NOMO-1 treated with dmso at 0.1 percent for 144 hours (cell line): ENCODE data around the gene PLB1.

Experiments used
- DNase-seq: peaks from one replicate; lab custom pipeline; 2025; ENCODE audit not compliant: unreplicated experiment; lab: John Stamatoyannopoulos, UW

Gene PLB1

DNA sequence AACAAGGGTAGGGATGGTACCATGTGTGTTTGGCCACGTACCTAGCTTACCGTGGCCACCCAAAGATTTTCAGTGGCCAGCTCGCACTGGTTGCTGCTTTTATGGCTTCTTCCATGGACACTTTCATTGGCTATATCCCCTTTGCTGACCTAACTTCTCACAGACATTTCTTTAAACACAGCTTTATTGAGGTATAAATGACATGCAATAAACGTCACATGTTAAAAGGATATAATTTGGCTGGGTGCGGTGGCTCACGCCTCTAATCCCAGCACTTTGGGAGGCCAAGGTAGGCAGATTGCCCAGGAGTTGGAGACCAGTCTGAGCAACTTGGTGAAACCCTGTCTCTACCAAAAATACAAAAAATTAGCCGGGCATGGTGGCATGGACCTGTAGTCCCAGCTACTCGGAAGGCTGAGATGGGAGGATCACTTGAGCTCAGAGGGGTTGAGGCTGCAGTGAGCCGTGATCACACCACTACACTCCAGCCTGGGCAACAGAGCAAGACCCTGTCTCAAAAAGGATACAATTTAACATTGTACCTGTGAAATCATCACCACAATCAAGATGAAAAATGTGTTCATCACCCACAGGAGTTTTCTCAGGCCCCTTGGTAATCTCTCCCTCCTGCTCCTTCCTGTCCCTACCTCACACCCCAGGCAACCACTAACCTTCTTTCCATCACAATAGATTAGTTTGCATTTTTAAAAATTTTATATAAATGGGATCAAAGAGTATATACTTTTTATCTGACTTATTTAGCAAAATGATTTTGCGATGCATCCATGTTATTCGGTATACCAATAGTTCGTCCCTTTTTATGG lies 127.9 kb downstream of the PLB1 start:
- DNase-seq, result no peak

DNA sequence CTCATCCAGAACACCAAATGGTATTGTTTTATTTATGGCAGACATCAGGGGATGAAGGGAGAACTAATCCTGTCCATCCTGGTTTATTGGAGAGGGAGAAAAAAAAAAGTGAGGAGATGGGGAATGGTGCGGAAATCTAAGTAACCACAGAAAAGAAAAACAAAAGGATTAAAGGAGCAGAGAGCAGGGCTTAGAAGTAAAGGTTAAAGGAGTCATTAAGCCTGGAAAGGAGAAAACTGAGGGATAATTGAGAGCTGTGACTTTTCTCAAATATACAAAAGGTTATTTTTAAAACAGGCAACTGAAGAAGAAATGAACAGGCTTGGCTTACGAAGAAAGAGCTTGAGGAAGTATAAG lies 128.6 kb downstream of the PLB1 start:
- no peak for DNase-seq

DNA sequence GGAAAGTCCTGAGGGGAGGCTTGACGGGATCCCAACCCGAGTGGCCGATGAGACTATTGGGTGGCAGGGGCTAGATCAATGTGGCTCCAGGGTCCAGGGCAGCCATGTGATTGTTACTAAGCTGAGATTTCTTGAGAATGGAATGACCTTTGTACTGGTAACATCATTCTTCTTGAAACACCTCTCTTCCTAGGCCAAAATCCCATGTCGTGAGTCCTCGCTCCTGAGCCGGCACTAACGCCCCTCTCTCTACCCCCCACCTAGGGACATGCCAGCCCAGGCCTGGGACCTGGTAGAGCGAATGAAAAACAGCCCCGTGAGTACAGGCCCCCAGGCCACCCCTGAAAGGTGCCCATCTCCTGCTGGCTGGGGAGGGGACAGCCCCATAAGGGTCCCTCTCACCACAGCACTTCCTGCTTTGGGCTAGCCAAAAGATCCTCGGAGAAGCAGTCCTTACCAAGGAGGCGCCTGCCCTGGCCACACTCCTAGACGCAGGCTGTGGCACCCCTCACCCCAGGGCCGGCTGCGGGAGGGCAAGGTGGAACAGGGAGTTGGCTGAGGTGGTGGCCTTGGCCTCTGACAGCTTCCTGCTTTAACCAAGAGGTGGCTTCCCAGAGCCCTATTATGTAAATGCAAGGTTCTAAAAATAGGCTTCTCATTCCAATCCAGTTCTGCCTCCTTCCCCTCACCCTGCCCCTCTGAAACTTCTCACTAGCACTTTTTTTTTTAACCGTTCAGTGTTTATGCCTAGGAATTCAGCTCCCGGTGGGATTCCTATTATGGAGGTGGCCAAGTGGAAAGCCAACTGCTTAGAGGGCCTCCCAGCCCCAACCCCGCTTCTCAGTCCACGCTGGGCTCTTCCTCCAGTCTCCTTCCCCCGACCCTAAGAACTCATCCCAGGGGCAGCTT lies 129.2 kb downstream of the PLB1 start:
- peak; percentile 48 for DNase-seq

DNA sequence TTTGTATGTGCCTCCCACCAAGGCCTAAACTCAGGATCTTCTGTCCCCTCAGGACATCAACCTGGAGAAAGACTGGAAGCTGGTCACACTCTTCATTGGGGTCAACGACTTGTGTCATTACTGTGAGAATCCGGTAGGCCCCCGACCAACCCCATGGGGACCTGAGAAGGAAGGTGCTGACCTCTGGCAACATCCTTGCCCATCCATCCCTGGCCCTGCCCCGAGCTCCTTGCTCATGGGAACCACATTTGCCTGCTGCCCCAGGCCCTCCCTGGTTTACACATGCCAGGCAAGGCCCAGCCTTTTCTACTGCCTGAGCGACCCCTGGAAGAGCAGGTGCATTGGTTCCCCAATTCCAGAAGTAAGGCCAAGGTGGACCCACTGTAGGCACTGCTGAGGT lies 130.5 kb downstream of the PLB1 start:
- DNase-seq, result no peak

DNA sequence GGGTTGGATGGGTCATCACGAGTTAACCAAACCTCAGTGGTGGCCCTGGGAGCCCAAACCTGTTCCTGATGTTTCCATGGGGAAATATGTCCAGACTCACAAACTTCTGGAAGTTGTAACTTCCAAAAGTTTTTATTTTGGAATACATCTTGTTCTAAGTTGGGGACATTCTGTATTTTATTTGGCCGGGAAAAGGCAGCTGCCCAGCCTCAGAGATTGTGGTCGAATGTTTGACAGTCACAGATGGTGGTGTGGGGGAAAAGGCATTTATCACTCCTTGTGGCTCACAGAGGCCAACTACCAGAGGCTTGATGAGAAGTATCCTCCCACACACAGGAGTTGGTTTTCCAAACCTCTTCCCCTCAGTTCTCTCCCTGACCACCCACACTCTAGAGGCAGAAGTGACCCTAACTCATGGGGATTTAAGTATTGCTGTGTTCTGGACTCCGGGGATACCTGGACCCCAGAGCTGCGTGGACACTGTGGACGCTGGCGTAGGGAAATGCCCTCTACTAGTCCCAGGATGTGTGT lies 131.1 kb downstream of the PLB1 start:
- DNase-seq, result no peak

DNA sequence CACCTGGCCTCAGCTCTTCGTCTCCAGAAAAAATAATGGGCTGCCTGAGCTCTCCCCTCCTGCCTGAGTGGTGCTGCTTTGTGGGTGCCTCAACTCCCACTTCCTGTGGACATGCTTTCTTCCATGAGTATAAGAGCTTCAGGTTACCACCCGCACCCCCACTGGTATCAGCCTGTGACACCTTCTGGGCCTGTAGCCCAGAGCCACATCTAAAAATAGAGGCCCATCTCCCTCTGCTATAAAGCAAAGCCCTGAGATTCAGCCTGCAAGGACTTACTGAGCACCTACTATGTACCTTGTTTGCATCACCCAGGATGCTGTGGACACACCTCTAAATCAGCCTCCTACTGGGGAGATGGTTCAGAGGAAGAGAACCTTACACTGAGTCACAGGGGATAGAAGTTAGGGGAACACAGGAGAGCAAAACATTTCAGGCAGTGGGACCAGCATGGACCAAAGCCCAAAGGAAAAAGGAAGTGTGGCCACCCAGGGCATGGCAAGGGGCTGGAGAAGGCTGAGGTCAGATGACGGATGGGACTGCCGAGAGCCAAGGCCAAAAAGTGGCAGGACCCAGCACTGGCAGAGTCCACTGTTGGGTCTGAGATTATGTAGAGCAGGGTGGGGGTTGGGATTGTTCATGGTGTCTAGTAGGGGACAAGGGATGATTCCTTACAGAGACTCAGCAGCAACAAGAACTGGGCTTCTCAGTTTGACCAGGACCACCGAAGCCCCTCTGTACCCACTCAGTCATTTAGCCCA lies 132.0 kb downstream of the PLB1 start:
- no peak for DNase-seq

DNA sequence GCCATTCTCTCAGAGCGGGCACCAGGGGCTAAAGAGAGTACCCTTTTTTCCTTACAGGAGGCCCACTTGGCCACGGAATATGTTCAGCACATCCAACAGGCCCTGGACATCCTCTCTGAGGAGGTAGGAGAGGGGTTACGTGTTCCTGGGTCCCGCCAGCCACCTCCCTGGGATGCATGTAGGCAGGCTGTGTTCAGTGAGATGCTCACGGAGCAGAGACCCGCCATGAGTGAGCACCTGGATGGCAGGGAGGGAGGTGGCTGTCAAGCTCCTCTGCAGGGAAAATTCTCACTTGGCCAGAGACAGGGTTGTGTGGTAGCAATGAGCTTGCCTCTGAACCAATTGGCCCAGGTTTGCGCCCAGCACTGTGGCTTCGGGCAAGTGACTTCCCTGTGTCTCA lies 132.6 kb downstream of the PLB1 start:
- no peak for DNase-seq

DNA sequence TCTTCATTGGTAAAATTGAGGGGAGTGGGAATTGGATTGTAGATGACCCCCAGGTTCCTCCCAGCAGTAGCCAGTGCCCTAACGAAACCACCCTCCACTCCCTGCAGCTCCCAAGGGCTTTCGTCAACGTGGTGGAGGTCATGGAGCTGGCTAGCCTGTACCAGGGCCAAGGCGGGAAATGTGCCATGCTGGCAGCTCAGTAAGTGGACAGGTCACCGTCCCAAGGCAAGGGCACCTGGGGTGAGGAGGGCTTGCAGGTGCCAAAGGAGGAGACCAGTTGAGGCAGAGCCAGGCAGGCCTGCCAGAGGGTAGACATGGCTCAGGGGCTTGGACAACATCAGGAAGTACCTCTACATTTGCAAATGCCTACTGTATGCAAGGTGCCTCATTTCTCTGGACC lies 133.1 kb downstream of the PLB1 start:
- DNase-seq, result no peak

DNA sequence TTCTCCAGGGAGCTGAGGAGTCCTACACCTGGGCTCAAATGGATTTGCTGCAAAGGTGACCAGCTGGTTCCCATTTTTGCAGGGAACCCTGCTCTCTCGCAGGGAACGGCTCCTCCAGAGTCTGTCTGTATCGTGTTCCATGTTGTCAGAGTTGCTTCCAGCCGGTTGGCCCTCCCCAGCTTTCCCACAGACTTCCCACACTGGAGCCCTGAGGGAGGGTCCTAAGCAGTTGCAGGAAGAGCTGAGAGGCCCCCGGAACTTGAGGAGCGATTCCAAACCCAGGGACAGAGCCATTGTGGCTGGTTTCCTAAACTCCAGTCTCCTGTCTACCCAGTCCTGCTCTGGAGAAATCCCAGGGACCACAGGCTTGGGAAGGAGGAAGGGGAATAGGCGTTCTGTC lies 134.1 kb downstream of the PLB1 start:
- DNase-seq, result no peak

DNA sequence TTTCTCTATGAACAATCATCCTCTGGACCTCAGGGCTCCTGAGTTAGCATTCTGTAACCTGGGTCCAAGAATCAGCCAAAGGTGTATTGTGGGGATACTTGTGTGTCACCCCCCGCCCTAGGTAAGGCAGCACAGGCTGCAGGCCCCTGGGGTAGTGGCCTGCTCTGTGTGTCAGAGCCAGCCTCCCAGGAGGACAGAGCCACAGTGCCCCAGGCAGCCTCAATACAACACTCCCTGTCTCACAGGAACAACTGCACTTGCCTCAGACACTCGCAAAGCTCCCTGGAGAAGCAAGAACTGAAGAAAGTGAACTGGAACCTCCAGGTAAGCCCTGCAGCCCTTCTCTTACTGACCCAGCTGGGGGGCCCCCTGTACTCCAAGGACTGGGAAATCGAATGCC lies 134.5 kb downstream of the PLB1 start:
- no peak for DNase-seq

DNA sequence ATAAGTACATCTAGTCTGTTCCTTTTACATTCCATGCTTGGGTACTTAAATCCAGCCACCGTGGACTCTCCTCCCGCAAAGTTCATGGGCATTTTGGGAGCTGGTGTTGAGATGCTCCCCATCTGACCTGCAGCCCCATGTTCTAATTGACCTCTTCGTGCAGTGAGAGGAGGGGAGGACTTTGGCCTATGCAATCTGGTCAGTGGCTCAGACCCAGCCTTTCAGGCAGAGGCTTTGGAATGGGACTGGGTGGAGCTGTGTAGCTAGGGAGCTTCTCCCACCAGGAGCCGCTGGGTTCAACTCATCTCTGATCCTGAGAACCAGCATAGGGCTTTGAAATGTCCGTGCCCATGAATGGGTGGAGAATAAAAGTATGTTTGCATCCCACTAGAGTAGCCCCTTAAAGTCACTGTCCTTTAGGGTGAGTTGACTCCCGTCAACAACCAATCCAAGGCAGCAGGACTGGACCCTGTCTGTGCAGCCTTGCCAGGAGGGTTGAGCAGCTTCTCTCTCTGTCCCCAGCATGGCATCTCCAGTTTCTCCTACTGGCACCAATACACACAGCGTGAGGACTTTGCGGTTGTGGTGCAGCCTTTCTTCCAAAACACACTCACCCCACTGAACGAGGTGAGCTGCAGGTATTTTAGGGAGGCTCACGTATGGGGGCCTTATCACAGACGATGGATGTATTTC lies 135.8 kb downstream of the PLB1 start:
- DNase-seq, result no peak

DNA sequence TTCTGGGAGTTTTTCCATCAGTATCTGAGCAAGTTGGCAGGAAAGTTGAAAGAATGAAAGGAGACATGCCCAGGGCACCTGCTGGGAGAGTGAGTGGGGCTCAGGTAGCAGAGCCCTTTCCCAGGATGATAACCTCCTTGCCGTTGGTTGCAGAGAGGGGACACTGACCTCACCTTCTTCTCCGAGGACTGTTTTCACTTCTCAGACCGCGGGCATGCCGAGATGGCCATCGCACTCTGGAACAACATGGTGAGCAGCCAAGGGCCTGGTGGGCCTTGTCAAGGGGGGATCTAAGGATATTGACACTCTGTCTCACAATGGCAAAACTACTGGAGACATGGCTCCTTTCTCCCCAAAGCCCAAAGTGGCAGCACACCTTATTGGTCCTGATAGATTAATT lies 136.9 kb downstream of the PLB1 start:
- no peak for DNase-seq

DNA sequence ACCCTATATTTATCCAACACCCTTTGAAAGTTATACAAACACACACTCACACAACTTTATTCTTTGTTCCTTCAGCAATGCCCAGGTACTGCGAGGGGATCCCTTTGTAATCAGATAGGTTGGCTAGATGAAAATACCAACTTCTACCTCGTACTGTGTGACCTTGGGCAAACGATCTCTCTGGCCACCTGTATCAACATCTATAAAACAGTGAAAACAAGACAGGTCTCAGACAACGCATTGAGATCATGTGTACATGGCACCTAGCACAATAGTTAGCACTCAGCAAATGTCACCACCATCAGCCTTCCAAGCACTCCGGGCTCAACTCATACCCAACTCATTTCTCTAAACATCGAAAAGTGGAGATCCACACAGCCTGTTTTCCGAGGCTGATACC lies 137.3 kb downstream of the PLB1 start:
- no peak for DNase-seq

DNA sequence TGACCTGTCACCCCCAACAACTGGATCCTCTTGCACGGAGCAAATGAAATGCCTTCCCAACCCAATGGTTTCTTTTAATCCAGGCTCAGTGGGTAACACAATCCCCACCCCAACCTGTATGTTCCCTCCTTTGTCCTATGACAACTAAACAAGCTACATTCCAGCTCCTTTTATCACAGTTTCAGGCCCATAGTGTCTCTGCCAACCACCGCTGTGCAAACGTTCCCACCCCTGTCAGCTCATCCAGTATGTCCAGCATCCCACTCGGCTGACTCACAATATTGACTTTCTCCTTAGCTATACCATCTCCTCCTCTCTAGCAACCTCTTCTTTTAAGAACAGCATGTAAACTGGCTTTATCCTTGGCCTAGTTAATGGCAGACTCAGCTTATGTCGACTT lies 137.9 kb downstream of the PLB1 start:
- no peak for DNase-seq

DNA sequence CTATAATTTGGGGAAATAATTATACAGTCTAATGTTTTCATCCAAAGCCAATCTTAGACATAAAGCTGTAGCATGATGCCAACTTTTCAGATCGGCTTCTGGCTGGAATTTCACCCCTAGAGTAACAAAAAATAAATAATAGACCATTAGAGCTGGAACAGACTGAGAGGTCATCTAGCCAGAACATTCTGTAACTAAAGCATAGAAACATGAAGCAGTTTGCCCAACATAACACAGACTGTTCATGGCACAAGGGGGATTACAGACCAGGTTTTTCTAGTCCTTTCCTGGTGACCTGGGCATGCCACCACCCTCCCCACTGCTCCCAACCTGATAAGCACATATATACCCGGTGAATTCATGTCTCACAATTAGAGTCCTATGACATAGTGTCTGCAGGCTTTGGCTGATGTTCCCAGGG lies 139.3 kb downstream of the PLB1 start:
- DNase-seq, result no peak

DNA sequence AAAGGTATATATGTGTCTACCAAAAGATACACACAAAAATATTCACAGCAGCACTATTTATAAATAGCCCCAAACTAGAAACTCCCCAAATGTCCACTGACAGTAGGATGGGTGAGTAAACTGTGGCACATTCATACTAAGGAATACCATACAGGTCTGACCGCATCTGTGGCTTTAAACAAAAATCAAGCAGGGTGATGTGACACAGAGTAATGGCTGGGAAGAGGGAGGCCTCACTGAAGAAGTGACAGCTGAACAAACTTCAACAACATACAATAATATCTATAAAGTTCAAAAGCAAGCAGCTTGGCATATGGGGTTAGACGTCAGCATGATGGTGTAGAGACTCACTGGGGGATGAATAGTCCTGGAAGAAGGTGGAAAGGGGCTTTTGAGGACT lies 140.6 kb downstream of the PLB1 start:
- DNase-seq, result no peak

DNA sequence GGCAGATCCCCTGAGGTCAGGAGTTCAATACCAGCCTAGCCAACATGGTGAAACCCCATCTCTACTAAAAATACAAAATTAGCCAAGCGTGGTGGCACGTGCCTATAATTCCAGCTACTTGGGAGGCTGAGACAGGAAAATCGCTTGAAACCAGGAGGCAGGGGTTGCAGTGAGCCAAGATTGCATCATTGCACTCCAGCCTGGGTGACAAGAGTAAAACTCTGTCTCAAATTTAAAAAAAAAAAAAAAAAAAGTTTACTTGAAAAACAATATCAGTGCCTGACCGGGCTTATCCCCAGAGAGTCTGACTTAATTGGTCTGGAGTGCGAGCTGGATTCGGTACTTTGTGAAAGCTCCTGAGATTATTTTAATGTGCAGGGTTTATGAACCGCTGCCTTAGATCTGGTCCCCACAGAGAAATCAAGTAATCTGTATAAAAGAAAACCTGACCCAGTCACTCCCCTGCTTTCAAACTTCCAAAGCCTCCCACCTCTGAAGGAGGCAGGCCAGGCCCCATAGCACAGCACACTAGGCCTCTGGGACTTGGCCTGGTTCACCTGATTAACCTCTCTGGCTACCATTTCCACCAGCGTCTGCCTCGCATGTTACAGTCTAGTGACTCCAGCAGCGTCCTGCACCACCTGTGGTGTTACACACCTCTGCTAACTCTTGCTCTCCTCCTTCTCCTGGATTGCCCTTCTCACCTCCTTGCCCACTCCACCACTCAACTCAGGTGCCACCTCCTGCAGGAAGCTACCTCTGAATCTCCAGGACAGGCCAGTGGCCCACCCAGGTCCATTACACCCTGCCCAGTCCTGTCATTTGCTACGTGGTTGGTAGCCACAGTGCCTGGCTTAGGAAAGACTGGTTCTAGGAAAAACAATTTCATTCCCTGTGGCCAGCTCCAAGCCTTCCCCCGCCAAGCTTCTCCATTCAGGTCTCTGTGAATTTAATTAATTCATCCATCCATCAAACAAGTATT lies 141.5 kb downstream of the PLB1 start:
- DNase-seq, result no peak

DNA sequence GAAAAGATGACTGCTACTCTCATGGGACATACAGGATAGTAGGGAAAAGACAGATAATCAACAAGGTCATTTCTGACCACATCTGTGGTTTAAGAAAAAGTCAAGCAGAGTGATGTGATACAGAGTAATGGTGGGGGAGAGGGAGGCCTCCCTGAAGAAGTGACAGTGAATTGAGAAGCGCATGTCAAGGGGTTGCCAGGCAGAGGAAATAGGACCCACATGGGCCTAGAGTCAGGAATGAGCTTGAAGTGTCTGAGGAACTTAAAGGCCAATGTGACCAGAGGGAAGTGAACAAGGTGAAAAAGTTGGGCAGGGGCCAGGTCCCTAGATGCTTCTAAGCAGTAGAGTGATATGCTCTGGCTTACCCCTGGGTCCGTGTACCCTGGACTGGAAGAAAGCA lies 142.2 kb downstream of the PLB1 start:
- DNase-seq, result no peak

DNA sequence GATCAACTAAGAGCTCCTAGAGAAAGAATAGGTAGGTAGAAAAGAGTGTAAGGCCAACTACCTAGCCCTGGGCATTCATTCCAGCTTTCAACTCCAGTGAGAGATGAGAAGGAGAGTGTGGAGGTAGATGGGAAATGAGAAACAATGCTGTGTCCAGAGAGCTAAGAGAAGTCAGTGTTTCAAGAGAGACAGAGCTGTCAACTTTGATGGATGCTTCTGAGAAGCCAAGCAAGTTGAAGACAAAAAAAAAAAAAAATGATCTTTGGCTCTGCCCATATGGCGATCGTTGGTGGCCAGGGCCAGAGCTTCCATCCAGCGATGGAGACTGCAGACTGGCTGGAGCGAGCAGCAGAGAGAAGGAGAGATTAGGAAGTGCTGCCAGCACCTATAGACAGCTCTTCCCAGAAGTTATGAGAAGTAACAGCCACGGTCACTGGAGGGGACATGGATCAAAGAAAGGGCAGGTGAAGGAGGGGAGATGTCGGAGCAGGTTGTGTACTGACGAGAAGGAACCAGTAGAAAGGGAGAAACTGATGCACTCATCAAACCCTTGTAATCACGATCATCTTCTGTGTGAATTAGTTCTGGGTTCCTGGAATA lies 143.3 kb downstream of the PLB1 start:
- no peak for DNase-seq
